Fibroblast of skin of right biceps (primary cell): ENCODE data around the gene VBP1.
"Not testable (repeated sequence)": the region's sequence is repeated elsewhere in the genome, so short reads cannot be mapped to it uniquely, and the experiment has no call there.

ENCODE experiments used
- DNase-seq: peaks from one replicate; pipeline ENCODE4 v3.0.0-alpha.2; 2013

Gene VBP1

GRCh38 chrX:155216179-155216939 is at the start of gene VBP1:
TSS of gene VBP1 (plus strand) at chrX:155216460. CDS start at chrX:155216483, 23 bp downstream.
- peak; percentile 96 for DNase-seq

- DNase-seq = no peak
Measured at GRCh38 chrX:155169881-155170280, 46.4 kb upstream of the VBP1 start.

GRCh38 chrX:155179346-155179997 is 36.8 kb upstream of the VBP1 start:
- no peak for DNase-seq

GRCh38 chrX:155188786-155189185 is 27.5 kb upstream of the VBP1 start:
- no peak for DNase-seq

GRCh38 chrX:155211208-155211607 is 5.1 kb upstream of the VBP1 start:
- DNase-seq = no peak

- DNase-seq = no peak
Measured at GRCh38 chrX:155213731-155214130, 2.5 kb upstream of the VBP1 start.

GRCh38 chrX:155215443-155216178 is 649 bp upstream of the VBP1 start:
- peak; percentile 1 for DNase-seq

GRCh38 chrX:155216940-155217440 is 730 bp downstream of the VBP1 start:
- no peak for DNase-seq

GRCh38 chrX:155218777-155219176 is 2.5 kb downstream of the VBP1 start:
- no peak for DNase-seq

GRCh38 chrX:155221351-155221750 is 5.1 kb downstream of the VBP1 start:
- DNase-seq = no peak

GRCh38 chrX:155223746-155224145 is 7.5 kb downstream of the VBP1 start:
- not testable (repeated sequence) for DNase-seq

GRCh38 chrX:155225774-155226173 is 9.5 kb downstream of the VBP1 start:
- no peak for DNase-seq

- DNase-seq = no peak
Measured at GRCh38 chrX:155231163-155231562, 14.9 kb downstream of the VBP1 start.

GRCh38 chrX:155235891-155236290 is 19.6 kb downstream of the VBP1 start:
- no peak for DNase-seq

GRCh38 chrX:155237719-155238118 is 21.5 kb downstream of the VBP1 start:
- no peak for DNase-seq

GRCh38 chrX:155242300-155242699 is 26.0 kb downstream of the VBP1 start:
- no peak for DNase-seq

GRCh38 chrX:155246748-155247147 is 30.5 kb downstream of the VBP1 start:
- DNase-seq = no peak

GRCh38 chrX:155247497-155247896 is 31.2 kb downstream of the VBP1 start:
- no peak for DNase-seq

- no peak for DNase-seq
Measured at GRCh38 chrX:155251391-155251790, 35.1 kb downstream of the VBP1 start.

GRCh38 chrX:155259752-155260151 is 43.5 kb downstream of the VBP1 start:
- DNase-seq = no peak

- DNase-seq = no peak
Measured at GRCh38 chrX:155262970-155263754, 46.9 kb downstream of the VBP1 start.

GRCh38 chrX:155263854-155264628 is 47.8 kb downstream of the VBP1 start, which contains the start of gene RAB39B:
TSS of gene RAB39B (minus strand) at chrX:155264491. CDS start at chrX:155264288, 203 bp downstream.
- DNase-seq = peak; percentile 69
